ENCODE data around the gene STX1B.

The STX1B gene

DNA sequence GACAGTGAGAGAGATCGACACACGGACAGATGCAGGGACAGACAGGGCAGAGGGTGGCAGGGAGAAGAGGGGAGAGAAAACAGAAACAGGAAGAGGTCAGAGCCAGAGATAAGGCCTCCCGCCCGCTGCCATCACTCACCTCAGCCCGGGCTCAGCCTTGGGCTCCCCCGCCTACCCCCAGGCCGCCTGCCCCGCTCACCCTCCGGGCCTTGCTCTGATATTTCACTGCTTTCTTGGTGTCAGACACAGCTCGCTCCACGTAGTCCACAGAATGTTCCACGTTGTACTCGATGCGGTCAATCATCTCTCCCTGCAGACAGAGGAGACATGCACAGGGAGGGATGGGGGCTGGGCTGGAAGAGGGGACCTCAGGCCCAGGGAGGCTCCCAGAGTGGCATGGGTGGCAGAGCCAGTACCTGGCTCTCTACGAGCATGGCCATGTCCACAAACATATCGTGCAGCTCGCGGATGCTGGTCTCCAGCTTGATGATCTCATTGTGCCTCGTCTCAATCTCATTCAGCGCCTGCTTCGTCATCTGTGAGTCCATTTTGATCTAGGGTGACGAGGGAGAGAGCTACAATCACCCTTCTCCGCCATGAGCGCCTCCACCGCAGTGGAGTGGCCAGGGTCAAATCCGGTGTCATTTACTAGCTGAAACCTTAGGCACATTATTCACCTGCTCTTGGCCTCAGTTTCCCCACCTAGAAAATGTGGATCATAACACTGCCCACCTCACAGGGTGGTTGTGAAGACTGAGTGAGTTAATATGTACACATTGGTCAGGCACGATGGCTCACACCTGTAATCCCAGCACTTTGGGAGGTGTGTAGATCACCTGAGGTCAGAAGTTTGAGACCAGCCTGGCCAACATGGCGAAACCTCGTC is 17.3 kb downstream of the STX1B start:
- no peak for DNase-seq

DNA sequence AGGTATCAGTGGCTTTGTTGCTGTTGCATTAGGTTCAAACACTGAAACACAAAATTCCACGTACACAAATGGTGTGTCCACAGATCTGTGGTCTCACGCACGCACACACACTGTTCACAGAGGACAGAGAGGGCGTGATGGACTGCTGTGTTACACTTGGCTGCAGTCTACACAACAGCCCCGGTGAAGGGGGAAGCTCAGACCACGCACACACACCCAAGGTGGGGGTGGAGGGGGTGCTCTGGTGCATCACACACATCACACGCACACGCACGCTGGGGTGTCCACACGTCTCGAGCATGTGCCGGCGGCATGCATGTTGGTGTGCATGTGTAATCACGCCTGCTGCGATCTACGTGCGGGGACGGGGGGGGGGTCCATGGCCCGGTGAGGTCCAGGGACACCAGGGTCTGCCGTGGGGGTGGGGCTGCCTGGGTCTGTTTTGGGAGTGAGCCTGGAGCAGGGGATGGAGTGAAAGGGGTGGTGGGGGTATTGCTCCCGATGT is 18.1 kb downstream of the STX1B start:
- DNase-seq: no peak

DNA sequence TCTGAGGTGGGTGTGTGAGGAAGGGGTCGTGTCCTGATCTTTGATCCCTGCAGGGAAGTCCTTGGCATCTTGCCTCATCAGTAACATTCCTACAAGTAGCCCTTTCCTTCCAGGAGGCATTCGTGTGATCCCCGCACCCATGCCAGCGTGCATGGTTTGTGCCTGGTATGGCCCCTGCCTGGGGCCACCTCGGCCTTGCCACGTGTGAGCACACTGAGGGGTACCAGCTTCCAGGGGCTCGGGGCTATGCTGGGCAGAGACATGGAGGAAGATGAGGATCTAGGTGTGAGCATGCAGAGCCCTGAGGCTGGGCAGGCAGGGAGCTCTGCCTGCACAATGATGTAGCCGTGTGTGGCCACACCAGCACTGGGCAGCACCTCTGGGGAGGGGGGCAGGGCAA is 19.4 kb downstream of the STX1B start:
- DNase-seq: no peak

DNA sequence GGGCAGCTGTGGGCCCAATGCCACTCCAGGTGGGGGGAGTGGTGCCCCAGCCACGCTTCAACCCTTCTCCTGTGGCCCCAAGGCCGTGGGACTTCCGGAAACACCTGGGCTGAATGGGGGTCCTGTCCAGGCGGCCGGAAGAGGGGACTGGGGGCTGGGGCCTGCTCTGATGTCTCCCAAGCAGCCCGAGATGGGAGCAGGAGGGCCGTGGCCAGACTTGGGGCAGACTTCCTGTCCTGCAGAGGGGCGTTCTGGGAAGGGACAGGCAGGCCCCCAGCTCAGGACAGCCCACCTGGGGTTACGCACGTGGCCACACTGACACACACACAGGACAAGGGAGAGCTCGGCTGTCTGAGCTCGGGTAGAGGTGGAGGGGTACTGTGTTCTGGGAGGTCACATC is 20.3 kb downstream of the STX1B start:
- no peak for DNase-seq

DNA sequence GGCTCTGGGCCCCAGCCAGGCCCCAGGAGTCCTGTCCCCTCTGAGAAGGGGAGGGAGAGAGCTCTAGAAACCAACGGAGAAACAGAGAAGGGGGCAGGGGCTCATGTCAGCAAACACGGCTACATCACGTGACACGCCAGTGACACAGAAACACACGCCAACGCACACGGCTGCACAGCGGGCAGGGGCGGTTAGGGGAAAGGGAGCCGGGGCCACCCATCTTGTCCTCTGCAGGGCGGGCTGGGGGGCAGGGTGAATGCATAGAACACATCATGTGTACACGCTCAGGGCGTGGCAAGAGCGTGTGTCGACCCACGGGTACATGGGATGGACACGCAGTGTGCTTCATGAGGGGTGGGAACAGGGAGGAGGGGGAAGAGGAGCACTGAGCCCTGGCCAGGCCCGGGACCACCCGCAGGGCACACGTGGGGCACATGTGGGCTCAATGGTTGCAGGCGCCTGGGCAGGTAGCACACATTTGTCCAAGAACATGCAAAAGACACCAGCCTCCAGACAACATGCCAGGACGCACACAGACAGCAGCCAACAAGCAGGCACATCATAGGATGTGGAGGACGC is 20.9 kb downstream of the STX1B start:
- no peak for DNase-seq

DNA sequence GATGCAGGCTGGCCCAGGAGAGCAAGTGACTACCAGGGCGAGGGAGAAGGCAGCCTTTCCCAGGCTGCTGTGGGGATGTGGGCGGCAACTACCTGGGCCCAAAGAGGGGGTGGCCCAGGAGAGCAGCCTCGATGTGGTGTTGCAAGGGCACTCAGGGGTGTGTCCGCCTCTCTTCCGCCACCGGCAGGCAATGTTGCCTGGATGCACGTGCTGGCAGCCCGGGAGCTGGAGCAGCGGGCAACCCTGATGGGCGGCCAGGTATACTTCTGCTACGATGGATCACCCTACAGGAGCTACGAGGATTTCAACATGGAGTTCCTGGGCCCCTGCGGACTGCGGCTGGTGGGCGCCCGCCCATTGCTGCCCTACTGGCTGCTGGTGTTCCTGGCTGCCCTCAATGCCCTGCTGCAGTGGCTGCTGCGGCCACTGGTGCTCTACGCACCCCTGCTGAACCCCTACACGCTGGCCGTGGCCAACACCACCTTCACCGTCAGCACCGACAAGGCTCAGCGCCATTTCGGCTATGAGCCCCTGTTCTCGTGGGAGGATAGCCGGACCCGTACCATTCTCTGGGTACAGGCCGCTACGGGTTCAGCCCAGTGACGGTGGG is 22.8 kb downstream of the STX1B start:
- no peak for DNase-seq

DNA sequence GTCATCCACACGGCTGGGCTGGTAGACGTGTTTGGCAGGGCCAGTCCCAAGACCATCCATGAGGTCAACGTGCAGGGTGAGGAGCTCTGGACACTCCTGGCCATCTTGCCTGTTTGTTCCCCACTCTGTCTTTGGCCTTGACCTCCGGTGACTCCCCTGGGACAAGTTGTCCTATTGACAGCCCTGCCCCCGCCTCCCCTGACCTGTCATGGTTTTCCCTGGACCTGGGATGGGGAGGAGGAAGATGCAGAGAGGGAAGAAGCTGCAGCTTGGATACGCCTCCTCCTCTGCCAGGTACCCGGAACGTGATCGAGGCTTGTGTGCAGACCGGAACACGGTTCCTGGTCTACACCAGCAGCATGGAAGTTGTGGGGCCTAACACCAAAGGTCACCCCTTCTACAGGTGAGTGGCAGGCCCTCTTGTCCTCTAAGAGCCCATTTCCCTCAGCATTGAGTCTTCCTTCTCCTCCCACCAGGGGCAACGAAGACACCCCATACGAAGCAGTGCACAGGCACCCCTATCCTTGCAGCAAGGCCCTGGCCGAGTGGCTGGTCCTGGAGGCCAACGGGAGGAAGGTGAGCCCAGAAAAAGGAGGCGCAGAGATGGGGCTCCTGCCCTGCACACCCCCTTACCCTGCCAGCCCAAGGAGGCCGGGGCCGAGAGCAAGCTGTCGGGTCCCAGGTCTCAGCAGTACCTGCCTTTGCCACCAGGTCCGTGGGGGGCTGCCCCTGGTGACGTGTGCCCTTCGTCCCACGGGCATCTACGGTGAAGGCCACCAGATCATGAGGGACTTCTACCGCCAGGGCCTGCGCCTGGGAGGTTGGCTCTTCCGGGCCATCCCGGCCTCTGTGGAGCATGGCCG is 24.1 kb downstream of the STX1B start:
- DNase-seq: no peak

DNA sequence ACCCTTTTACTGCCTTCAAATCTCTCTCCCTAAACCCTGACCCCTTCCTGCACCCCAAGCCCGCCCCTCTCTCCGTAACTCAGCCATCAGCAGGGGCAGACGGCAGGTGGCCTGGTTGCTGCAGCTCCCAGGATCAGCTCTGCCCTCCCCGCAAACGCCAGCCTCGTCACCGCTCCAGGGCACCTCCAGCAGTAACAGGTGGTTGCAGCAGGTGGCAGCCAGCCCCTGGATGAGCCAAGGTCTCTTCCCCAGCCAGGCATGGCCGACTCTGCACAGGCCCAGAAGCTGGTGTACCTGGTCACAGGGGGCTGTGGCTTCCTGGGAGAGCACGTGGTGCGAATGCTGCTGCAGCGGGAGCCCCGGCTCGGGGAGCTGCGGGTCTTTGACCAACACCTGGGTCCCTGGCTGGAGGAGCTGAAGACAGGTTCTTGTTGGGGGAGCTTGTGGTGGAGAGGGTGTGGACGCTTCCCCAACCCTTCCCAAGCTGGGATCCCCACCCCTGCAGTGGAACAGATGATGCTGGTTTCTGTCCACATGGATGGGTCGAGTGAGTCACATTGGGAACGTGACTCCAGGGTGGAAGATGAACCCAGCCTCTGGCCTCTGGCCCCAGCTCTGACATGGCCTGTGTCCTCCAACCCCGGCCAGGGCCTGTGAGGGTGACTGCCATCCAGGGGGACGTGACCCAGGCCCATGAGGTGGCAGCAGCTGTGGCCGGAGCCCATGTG is 24.9 kb downstream of the STX1B start:
- no peak for DNase-seq

DNA sequence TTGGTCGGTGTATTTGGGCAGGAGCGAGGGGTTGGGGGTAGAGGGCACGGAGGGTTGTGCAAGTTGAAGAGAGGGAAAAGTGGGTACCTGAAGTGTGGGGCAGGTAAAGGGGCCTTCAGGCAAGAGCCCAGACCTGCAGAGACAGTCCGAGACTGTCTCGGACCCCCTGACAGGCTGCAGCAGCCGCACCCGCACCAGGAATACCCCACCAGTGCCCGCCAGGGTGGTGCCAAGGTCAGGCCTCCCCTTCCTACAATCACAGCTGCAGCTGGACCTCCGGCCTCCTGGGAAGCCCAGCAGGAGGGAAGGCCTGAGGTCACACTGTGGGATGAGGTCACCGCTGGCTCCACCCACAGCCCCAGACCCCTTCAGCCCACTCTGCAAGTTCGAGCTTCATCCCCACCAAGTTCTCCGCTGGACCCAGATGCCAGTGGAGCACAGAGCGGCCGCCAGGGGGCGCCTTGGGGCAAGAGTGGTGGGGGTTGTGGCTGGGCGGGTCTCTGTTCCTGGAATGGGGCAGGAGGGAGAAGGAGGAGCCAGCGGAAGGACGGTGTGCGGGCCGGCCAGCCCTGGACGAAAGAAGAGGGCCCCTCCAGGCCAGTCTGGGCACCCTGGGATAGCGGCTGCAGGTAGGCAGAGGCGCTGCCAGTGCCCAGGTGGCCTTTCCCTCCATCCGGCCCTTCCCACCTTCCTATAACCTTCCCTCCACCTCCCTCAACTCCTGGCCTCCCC is 25.6 kb downstream of the STX1B start, which contains the start of gene HSD3B7:
TSS of gene HSD3B7 (plus strand) at position 539 of the 732 bp plus-strand sequence. CDS start 452 bp downstream, outside the sequence.
- DNase-seq: no peak

DNA sequence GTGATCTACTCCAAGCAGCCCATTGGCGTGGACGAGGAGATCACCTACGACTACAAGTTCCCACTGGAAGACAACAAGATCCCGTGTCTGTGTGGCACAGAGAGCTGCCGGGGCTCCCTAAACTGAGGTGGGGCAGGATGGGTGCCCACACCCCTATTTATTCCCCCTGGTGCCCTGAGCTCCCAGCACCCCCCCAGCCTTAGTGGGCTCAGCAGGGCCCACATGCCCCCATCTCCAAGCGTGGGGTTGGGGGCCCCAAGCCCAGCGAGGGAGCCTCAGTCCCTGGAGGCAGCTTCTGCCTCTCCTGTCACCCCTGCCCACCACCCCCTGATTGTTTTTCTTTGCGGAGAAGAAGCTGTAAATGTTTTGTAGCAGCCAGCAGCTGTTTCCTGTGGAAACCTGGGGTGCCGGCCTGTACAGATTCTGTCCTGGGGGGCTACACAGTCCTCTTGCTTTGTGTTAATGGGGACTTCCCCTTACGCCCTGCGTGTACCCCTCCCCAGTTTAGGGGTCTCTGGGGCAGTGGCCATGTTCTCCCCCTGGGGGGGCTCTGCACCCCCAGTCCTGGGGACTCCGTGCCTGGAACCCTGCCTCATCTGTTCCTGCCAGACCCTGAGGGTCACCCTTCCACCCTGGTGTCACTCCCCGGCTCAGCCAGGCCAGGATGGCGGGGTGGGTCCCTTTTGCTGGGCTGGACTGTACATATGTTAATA is 26.4 kb downstream of the STX1B start:
- no peak for DNase-seq

DNA sequence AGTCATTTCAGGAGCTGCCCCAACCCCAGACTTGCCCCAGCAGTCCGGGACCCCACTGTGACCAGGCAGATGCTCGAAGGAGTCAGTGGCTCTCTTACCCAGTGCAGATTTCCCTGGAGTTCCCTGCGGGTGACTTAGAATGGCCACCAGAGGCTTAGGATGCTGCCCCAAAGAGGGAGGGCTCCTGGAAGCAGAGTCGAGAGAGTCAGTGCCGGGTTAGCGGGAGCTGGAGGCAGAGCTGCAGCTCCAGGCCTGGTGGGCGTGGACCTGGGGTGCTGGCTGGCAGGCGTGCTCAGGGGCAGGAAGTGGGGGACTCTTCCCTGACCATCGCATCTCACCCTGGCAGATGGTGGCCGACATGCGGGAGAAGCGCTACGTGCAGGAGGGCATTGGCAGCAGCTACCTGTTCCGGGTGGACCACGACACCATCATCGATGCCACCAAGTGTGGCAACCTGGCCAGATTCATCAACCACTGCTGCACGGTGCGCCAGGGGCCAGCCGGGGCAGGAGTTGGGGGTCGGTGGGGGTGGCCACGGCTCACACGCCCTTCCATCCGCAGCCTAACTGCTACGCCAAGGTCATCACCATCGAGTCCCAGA is 27.0 kb downstream of the STX1B start:
- DNase-seq: no peak

DNA sequence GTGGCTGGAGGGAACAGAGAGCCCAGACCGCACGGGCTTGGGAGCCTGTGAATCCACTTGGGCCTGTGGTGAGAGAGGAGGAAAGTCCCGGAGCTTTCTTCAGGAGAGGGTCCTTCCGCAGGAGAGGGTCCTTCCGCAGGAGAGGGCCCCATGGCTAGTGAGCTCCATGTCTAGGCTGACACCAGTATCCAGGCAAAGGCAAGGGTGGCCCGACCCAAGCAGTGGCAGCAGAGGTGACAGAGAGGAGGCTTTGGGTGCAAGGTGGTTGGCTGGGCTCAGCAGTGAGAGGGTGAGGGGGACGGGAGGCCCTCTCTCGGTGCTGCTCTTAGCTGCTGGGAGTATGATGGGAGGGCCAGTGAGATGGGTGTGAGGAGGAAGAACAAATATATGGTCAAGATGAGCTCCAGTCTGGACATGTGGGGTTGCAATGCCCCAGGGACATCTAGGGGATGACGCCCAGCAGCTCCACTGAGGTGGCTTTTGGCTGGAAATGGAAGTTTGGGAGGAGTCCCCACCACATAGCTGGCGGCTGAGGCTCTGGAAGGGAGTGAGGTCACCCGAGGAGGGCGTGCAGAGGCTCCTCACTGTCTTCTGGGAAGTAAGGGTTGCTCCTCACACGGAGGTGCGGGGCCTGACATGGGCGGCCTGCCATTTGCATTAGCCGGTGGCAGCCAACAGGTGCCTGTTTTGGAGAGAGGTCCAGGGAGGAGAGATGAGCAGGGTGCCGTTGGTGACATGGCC is 27.7 kb downstream of the STX1B start:
- DNase-seq: no peak

DNA sequence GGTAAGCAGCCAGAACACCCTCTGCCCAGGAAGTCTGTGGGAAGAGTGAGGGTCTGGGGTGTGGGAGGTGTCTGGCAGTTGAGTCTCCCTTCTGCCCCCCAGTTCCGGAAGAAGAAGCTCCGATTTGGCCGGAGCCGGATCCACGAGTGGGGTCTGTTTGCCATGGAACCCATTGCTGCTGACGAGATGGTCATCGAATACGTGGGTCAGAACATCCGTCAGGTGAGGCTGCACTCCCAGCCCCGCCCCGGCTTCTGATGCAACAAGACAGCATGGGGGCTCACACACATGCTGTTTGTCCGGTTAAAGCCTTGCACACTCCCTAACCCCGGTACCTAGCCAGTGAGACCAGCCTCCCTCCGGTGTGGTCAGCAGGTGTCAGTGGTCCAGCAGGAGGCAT is 29.5 kb downstream of the STX1B start:
- no peak for DNase-seq

DNA sequence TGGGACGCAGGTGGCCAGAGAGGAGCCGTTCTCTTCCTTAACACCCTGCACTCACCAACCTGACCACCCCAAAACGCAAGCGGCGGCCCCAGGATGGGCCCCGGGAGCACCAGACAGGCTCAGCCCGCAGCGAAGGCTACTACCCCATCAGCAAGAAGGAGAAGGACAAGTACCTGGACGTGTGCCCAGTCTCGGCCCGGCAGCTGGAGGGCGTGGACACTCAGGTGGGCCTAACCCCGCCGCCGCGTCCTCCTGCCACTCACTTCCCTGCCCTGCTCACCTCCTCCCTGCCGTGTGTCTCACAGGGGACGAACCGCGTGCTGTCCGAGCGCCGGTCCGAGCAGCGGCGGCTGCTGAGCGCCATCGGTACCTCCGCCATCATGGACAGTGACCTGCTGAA is 30.0 kb downstream of the STX1B start:
- no peak for DNase-seq

DNA sequence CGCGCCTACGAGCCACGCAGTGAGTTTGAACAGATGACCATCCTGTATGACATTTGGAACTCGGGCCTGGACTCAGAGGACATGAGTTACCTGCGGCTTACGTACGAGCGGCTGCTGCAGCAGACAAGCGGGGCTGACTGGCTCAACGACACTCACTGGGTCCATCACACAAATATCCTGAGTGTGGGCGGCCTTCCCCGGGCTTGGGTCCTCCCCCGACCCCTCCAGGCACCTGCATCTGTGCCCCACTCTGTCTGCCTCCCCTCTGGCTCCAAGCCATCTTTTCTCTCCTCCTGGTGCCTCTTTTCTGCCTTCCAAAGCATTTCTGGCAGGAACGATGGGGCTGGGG is 30.4 kb downstream of the STX1B start:
- DNase-seq: no peak

DNA sequence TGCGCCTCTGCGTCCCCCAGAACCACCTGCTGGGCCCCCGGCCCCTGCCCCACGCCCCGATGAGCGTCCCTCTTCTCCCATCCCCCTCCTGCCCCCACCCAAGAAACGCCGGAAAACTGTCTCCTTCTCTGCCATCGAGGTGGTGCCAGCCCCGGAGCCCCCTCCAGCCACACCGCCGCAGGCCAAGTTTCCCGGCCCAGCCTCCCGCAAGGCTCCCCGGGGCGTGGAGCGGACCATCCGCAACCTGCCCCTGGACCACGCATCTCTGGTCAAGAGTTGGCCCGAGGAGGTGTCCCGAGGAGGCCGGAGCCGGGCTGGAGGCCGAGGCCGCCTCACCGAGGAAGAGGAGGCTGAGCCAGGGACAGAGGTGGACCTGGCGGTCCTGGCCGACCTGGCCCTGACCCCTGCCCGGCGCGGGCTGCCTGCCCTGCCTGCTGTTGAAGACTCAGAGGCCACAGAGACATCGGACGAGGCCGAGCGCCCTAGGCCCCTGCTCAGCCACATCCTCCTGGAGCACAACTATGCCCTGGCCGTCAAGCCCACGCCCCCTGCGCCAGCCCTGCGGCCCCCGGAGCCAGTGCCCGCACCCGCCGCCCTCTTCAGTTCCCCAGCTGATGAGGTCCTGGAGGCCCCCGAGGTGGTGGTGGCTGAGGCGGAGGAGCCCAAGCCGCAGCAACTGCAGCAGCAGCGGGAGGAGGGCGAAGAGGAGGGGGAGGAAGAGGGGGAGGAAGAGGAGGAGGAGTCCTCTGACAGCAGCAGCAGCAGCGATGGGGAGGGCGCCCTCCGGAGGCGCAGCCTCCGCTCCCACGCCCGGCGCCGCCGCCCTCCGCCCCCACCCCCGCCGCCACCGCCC is 31.0 kb downstream of the STX1B start:
- no peak for DNase-seq

DNA sequence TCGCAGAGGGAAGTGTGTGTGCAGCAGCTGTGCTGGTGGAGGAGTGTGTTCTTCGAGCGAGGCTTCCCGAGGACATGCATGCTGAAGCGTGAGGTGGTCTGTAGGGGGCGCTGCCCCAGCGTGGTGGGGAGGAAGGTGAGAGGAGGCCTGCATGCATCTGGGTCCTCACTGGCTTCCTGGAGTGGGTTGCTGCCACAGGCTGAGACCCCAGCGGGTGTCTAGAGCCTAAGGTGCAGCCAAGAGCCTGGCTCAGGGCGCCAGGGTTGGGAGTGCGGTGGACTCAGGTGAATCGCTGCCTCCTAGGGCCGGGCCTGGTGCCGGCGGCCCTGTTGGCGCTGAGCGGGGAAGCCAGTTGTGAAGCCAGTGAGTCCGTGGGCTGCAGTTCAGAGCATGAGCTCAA is 32.9 kb downstream of the STX1B start:
- no peak for DNase-seq

DNA sequence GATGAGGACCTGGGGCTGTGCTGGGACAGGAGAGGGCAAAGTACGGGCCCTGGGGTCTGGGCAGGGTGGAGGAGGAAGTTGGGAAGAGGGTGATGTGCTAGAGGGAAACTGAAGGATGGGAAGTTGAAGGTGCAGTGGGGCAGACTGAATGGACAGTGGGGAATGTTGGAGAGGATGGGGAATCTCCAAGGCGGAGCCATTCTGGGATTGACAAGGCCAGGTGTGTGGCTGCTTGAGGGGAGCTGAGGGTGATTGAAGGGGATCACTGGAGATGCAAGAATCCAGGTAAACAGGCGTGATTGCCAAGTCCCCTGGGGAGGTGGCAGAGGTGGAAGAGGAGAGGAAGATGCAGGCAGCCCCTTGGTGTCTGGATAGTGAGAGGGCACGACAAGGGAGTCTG is 34.0 kb downstream of the STX1B start:
- no peak for DNase-seq

DNA sequence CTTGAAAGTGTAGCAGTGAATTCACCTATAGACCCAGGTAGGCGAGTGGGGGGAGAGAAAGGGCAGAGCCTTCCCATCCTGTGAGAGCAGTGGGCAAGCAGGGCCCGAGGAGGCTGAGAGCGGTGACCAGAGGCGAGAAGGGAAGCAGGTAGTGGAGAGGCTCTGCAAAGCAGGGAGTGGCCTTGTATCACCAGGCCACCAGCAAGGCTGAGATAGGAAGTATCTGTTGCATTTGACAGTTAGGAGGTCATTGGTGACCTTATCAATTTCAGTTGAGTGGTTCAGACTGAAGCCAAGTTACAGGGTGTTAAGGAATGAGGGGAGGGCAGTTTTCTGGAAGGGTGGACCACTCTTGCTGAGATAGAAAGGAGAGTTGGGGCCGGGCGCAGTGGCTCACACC is 36.1 kb downstream of the STX1B start:
- DNase-seq: no peak

Data from KG1 (cell line).